GM19395 (cell line): ENCODE results near the gene TSC22D4.

Experiments
- ATAC-seq: cut with Tn5 transposase; IDR thresholded peaks from one replicate; pipeline ENCODE4 v1.9.1; 2021; ENCODE audit warnings: mild to moderate bottlenecking, moderate library complexity; ENCODE audit not compliant: unreplicated experiment

TSC22D4 gene

GRCh38 chr7:100430493-100431285 is 48.3 kb downstream of the TSC22D4 start:
- ATAC-seq: no peak

GRCh38 chr7:100429637-100430492 is 49.1 kb downstream of the TSC22D4 start, which contains the start of gene MEPCE:
MEPCE (plus strand) TSS chr7:100429831; CDS start chr7:100430019, 188 bp downstream.
- peak; percentile 31 for ATAC-seq

- ATAC-seq: peak; percentile 51
Observed at GRCh38 chr7:100428967-100429636, 49.9 kb downstream of the TSC22D4 start.

DNA sequence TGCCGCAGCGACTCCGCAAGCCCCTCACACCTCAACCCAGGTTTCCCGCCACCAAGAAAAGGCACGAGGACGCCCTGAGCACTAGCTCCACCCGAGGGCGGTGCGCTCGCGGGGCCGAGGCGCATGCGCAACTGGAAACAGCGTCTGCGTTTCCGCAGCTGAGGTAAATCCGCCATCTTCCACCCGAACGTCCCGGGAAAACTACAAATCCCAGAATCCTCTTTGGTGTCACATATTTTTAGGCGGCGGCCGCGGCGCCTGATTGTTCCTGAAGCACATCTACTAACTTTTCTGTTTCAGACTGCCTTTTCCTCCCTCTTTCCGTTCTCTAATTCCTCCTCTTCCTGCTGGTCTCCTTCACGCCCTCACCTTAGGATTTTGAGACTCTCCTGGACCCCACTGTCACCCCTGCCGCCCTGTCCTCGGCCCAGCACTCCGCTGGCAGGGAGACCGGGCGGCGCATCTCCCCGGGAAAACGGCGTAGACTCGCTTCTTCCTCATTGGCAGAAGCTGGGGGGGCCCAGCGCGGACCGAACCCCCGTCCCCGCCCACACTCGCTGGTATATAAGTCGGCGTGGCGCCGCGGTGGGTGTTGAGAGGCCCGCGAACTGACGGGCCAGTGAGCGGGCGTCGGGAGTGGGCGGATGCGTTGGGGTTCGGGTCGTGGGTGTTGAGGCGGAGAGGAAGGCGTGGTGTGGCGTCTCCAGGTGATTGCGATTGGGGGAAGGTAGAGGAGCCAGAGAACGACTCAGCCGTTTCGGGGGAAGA is 50.6 kb downstream of the TSC22D4 start, which contains the start of gene ZCWPW1:
TSS of gene ZCWPW1 (minus strand) at position 505 of the 768 bp plus-strand sequence. CDS start 8,054 bp downstream, outside the sequence.
- ATAC-seq: peak; percentile 47

- no peak for ATAC-seq
Observed at GRCh38 chr7:100427762-100428198, 51.2 kb downstream of the TSC22D4 start.

DNA sequence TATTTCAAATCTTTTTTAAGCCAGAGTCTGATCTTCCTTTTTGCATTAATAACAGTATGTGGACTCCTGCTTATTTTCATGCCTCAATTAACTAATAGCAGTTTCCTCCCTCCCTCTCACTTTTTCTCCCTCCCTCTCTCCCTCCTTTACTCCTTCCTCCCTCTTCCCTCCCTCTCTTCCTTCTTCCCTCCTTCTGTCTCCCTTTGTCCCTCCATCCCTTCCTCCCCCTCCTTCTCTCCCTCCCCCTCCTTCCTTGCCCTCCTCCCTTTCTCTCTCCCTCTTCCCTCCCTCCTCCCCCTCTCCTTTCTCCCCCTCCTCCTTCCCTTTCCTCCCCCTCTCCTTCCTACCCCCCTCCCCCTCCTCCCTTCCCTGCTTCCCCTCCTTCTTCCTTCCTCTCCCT is 52.5 kb downstream of the TSC22D4 start:
- no peak for ATAC-seq

GRCh38 chr7:100425347-100425746 is 53.7 kb downstream of the TSC22D4 start:
- ATAC-seq: no peak

GRCh38 chr7:100423315-100423714 is 55.7 kb downstream of the TSC22D4 start:
- no peak for ATAC-seq

GRCh38 chr7:100419660-100420226 is 59.3 kb downstream of the TSC22D4 start:
- no peak for ATAC-seq

GRCh38 chr7:100418930-100419659 is 59.9 kb downstream of the TSC22D4 start:
- no peak for ATAC-seq
